Astrocyte of the cerebellum (primary cell): Measurements from ENCODE around the gene SEC24D.
A peak's percentile ranks its signal among the peaks of the same experiment; 100 is the strongest.

ENCODE experiments used
- DNase-seq: peaks from one replicate; pipeline ENCODE4 v3.0.0-alpha.2; 2011; ENCODE audit warnings: low read depth
- H3K4me3 ChIP-seq: 2 replicates; pipeline ENCODE4 v1.5.1; 2011; ENCODE audit warnings: mild to moderate bottlenecking, low read depth, low read length, moderate library complexity
- CTCF ChIP-seq: IDR thresholded peaks from 2 replicates; pipeline ENCODE4 v1.5.1; 2012; ENCODE audit warnings: low read length, low read depth, moderate library complexity, mild to moderate bottlenecking; ENCODE audit errors: missing control alignments
- in situ Hi-C: cut with HindIII; loops from 2 replicates; pipeline ENCODE4 v1.10.0; 2017; ENCODE audit warnings: low sequenced_read_pairs

Gene SEC24D

GRCh38 chr4:118734491-118735205 lies 101.3 kb downstream of the SEC24D start:
- DNase-seq = no peak
- TF ChIP-seq CTCF = no peak
- in situ Hi-C loops = loop anchor here (25.0 kb wide), 1 partner anchor 228 kb away; no protein-coding TSS in a partner anchor
- H3K4me3 ChIP-seq = no peak overlapping the region

- in situ Hi-C loops = loop anchor here (25.0 kb wide), 1 partner anchor 230 kb away; no protein-coding TSS in a partner anchor
- TF ChIP-seq CTCF = no peak
- H3K4me3 ChIP-seq = no peak overlapping the region
- no peak for DNase-seq
Observed at GRCh38 chr4:118732591-118733330, 103.2 kb downstream of the SEC24D start.

- no peak for DNase-seq
- no peak for TF ChIP-seq CTCF
- in situ Hi-C loops = loop anchor here (25.0 kb wide), 1 partner anchor 232 kb away; no protein-coding TSS in a partner anchor
- no peak overlapping the region for H3K4me3 ChIP-seq
Observed at GRCh38 chr4:118730683-118731082, 105.2 kb downstream of the SEC24D start.

GRCh38 chr4:118729287-118730286 lies 106.3 kb downstream of the SEC24D start:
- in situ Hi-C loops = loop anchor here (25.0 kb wide), 1 partner anchor 233 kb away; no protein-coding TSS in a partner anchor
- H3K4me3 ChIP-seq = no peak overlapping the region
- TF ChIP-seq CTCF = no peak
- DNase-seq = peak; percentile 18

GRCh38 chr4:118727360-118727759 lies 108.6 kb downstream of the SEC24D start:
- H3K4me3 ChIP-seq = no peak overlapping the region
- in situ Hi-C loops = loop anchor here (25.0 kb wide), 1 partner anchor 235 kb away; no protein-coding TSS in a partner anchor
- TF ChIP-seq CTCF = no peak
- no peak for DNase-seq

GRCh38 chr4:118723369-118723768 lies 112.6 kb downstream of the SEC24D start:
- in situ Hi-C loops = no loop called here

More at GRCh38 chr4:118723369-118723768, 112.6 kb downstream of the SEC24D start:
- no peak for TF ChIP-seq CTCF
- no peak for DNase-seq
- H3K4me3 ChIP-seq = no peak overlapping the region
